Right renal pelvis (tissue), 4 donors: ENCODE measurements around the gene LTB. TPM values are rescaled to one million over a fixed set of nuclear protein-coding genes. Genes with fewer than 3 reads are reported as not detected.
"Not testable (repeated sequence)": the region's sequence is repeated elsewhere in the genome, so short reads cannot be mapped to it uniquely, and the experiment has no call there.

ENCODE experiments used
- DNase-seq, 4 donors: peaks; one replicate each; pipeline ENCODE4 v3.0.0-alpha.2; 2013; ENCODE audit warnings: low read depth in 4 of 4, low spot score in 3 of 4, missing footprints in 1 of 4
- polyA plus RNA-seq, 4 donors: library from polyadenylated mRNA; unstranded; fragments of 120-200 nt; gene quantifications; one replicate each; pipeline ENCODE4 v1.2.1, GENCODE V29; 2013; ENCODE audit not compliant: insufficient read length in 4 of 4

LTB gene
- polyA plus RNA-seq, 4 donors, result 1.0 to 2.3 (median 1.2) TPM

DNA sequence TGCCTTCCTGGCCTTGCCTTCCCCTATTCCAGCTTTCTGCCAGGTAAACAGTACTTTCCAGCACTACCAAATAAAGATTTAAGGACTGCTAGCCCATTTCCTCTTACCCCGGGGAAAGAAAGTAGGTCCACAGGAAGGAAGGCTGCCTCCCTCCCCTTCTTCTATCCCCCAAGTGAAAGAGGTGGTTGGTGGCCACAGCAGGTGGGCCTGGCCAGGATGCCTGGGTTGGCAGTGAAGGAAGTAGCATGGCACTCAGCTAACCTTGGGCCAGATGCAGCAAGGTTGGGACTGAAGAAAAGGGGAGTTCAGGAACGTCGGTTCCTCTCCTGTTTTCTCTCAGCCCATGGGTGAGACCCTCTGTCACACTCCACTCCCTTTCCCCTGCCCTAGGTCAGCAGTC lies 25.9 kb downstream of the LTB start:
- no peak for DNase-seq

DNA sequence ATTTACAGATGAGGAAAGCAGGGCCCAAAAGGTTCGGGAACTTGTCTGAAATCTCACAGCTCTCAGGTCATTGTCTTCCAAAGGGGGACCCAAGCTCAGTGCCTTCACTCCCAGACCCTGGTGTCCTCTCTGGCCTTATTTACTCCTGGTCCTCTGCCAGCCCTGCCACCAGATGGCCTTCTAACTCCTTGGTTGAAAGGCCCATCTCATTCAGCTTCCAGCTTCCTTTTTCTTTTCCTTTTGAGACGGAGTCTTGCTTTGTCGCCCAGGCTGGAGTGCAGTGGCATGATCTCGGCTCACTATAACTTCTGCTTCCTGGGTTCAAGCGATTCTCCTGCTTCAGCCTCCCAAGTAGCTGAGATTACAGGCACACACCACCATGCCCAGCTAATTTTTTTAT lies 30.9 kb downstream of the LTB start:
- DNase-seq, result not testable (repeated sequence)

DNA sequence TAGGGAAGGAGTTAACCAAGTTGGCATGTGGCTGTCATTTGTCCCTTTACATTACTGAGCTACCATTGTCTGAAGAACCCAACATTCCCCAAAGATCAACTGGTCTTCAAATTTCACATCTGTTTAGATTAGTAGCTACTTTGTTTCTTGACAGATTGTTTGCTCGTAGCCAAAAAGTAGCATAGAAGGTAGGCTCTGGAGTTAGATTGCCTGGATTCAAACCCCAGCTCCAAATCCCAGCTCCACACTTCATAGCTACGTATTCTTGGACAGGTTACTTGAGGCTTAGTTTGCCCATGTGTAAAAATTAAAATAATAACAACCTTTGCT lies 33.7 kb downstream of the LTB start:
- DNase-seq, result no peak

DNA sequence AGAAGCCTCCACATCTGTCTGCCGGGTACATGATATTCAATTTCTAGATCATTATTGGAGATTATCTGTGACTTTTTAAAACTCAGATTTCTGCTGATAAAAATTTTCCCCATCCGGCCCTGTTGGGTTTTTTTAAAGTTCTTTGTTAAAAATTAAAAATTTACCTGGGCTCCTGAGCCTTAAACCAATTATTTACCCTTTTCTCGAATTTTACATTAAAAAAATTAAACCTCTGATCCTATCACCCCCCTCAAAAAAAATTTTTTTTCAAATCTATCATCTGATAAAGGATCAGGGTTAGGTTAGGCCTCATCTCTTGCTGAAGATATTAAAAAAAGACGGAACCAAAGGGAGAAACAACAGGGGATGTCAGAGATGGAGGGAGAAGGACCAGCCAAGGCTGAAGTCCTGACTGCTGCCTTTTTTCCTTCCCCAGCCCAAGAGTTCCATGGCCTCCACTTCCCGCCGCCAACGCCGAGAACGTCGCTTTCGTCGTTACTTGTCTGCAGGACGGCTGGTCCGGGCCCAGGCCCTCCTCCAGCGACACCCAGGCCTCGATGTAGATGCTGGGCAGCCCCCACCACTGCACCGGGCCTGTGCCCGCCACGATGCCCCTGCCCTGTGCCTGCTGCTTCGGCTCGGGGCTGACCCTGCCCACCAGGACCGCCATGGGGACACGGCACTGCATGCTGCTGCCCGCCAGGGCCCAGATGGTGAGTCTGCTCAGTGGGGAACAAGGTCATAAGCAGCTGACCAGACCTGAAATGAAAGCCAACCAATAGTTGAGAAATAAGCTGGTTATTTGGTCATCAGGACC lies 34.3 kb downstream of the LTB start:
- DNase-seq, result no peak

DNA sequence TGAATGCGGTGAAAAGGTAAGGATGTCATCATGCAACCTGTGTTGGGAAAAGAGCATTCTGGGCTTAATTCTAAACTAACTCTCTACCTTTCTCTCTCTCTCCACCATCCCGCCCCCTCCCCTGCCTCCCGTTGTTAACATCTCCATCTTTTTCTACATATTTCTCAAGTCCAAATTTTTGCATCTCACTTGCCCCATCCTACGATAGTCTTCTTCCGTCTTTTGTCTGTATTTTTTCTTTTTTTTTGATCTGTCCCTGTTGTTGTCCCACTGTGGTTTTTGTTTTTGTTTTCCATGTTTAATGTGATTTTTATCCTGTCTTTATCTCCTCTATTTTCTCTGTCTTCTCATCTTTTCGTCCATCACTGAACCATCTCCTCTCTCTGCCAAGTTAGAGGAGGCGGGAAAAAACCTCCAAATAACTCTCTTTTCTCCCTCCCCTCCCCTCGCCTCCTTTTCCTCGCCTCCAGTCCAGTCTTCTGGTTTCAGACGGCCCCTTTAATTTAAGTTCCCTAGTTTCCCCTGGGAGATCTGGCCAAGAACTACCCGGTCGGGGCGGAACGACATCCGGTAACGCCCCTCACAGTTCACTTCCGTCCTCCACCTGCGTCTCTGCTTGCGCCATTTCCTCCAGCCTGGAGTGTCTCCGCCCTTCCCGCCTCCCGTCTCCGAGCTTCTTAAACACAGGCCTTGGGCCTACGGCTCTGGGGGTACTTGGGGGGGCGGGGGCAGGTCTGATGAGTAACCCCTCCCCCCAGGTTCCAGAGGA lies 35.1 kb downstream of the LTB start, which contains the start of gene NFKBIL1:
Gene NFKBIL1 (plus strand): TSS at position 651 of the 769 bp plus-strand sequence. CDS start 87 bp downstream, at position 738.
- peak; percentile 92 to 95 (median 94) for DNase-seq

DNA sequence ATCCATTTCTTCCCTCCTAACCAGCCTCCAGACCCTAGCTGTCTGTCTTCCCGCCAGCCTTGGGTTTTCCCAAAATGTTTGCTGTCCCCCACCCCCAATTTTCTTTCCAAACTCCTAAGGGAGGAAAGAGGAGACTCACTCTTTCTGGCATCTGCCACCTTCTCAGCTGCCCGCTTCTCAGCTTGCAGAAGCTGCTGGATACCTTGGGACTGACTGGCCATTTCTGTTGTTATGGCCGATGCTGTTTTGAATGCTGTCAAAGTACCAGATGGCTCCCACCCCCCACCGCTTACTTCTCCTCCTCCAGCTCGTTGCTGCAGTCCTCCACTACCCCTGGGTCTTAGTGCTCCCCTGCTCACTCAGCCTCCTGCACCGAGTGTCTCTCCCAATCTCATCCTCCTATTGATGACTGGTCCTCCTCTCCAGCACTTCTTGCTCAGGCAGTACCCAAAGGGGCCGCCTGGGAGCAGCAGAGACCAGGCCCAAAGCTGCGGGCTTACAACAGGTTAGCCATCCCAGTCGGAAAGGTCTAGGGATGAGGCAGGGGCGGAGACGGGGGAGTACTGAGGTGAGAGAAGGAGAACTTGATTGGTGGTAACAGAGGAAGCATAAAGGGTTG lies 35.8 kb downstream of the LTB start, which contains the start of gene ATP6V1G2:
Gene ATP6V1G2 (minus strand): TSS at position 270 of the 619 bp plus-strand sequence. CDS start 49 bp downstream, at position 221.
- DNase-seq, result peak; percentile 75 to 84 (median 79)

DNA sequence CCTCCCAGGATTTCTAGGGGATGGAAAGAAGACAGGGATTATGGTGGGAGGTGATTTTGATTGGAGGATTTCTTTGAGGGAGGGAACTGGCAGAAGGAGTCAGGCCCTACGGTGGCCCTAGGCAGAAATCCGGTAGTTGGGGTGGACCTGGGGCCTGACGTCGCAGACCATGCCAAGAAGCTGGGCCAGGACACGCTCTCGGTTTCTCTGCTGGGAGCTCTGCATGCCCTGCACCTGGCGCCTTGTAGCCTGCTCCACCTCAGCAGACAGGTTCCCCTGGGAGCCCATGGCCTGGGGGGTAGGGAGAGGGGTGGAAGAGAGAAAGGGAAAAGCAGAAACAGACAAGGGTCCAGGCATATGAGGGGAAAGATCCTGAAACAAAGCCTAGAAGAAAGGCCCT lies 36.9 kb downstream of the LTB start:
- DNase-seq, result no peak

DNA sequence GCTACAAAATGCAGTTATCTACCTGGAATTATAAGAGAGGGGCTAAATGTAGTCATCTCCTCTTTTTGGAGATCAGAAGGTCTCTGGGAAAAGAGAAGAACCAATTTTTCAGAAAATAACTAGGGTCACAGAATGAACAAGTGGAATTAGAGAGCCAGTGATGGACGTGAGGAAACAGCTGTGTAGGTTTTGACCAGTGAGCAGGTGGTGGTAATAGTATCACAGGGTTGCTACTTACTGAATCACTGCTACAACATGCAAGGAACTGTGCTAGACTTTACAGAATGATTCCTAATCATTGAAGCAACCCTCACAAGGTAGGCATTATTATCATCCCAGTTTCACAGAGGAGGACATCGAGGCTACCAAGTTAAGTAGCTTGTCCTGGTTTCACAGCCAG lies 37.5 kb downstream of the LTB start:
- DNase-seq, result no peak

DNA sequence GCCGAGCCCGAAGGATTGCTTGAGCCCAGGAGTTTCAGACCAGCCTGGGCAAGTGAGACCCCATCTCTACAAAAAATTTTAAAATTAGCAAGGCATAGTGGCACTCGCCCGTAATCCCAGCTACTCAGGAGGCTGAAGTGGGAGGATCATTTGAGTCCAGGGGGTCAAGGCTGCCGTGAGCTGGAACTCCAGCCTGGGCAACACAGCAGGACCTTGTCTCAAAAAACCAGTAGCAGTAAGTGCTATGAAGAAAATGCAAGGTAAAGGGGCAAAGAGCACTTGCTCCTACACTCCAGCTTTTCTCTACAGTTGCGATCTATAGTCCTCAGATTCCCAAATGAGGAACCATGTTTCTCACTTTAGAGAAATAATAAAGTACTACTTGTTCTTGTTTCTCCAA lies 38.6 kb downstream of the LTB start:
- DNase-seq, result no peak

DNA sequence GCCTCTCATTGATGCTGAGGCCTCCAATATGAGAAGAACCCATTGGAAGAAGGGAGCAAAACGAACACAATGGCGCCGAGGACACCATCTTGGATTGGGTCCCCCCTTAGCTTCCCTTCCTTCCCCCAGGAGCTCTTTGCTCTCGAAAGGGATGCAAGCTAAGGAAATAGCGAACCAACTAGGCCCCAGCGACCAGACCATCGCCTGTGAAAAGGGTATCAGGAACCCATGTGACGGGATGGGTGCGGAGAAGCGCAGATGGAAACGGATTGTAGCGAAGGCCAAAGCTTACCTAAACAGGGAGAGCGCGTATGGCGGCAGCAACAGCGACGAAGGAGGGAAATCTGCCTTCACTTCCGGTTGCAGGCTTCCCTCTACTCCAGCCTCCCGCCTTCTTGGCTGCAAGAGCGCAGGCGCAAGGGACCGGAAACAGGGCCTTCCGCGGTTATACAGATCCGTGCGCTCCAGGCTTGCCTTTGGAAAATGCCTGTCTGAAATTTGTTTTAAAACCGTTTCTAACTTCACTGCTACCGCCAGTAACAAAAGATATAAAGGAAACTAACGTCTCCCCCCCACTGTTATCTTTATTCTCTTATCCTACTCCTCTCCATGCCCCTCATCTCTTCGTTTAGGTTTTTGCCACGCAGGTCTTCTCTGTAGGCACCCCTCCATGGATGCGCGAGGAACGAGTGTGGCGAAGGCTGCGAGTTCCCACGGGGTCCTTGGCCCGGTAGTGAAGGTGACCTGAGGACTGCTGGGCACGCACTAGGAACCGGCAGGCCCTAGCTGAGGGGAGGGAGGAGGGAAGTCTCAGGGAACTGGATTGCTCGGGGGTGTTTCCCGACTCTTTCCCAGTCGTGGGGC lies 40.3 kb downstream of the LTB start, which contains the start of gene DDX39B:
Gene DDX39B (minus strand): TSS at position 346 of the 864 bp plus-strand sequence. CDS start 1,471 bp downstream, outside the sequence.
- DNase-seq, result peak; percentile 95 to 97 (median 96)

DNA sequence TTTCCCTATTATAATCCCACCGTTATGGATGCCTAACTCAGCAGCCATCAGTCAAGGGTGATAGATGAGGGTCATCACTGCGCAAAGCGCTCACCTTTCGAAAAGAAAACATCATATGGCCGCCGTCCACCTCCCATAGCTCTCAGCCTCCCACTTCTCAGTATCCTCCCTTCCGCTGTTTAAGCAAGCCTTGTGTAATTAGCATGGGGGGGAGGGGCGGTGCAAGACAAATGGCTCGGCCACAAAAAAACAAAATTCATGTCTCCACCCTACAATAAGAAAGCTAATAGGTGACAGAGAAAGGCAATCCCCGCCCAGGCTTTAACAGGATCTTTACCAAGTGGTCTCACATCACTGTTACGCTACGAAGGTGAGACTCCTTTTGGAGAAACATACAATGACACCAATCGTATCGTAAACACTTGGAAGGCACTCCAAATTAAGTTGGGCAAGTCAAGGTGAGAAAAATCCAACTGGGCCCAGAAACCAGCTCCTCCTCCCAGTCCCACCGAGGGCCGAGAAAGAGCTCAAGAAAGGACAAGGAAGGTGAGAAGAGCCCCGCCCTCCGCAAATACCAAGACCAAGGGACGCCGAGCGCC lies 41.1 kb downstream of the LTB start:
- peak in 2 of 4 donors; percentile 29 to 41 for DNase-seq

DNA sequence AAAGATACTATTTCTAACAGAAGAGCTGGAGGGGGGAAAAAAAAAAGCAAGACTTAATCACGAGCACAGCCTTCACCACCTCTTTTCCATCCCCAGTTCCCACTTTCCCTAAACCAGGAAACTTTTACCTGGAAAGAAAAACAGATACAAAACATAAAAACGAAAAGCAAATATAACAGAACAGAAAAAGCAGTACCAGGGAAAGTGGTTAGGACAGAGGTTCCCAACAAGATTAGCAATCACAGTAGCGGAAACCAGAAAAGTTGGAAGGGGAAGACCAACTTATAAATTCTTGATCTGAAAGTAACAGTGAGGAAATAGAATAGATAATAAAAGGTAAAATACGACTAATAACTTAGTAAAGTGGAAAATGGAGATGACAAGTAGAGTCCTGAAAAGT lies 41.6 kb downstream of the LTB start:
- DNase-seq, result no peak

DNA sequence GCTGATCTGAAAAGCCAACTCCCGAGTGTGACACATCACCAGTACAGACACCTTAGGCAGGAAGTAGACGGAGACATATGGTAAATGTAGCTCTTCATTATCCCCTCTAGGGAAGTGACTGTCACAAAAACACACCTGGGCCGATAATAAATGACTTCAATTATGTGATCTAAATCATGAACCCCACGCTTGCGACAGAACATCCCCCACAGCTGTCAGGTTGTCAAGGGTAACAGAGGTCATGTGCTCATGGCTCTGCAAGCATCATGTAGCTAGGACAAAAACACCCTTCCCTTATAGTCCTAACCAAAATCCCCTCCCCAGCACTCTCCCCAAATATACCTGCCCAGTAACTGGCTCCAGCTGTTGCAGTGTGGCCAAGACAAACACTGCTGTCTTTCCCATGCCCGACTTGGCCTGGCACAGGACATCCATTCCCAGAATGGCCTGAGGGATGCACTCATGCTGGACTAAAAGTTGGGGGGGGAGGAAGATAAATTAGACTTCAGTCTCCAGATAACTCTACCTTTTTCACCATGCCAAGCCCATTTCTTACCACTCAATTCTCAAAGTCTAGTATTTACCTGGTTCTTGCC lies 43.3 kb downstream of the LTB start:
- DNase-seq, result no peak

DNA sequence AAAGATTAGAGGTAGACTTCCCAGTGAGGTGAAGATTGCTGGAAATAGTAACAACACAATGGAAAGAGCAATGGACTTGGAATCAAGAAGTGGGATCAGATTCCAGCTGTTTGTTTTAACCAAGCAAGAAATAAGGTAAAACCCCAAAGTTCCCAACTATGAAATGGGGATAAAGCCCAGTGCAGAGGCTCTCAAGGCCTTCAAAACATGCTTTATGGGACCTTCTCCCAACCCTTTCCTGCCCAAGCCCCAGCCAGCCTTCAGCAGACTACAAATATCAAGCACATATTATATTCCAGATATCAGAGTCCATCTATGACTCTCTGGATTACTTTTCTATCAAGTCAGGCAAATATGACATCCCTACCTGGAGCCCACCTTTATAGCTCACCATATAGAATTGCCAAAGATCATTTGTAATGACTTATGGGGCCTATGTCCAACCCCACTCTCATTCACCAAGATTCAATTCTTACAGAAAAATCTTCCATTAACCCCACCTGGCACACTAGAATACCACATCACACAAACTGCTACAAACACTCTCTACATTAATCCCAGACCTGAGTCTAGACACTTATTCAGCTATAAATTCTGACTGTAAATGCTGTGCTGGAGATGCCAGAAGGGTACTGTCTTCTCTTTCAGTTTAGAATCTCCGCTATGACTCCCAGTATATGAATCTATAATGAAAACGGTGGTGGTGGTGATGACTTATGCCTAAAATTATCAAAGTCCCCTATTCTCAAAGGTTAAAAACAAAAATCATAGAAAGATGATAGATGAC lies 46.5 kb downstream of the LTB start:
- no peak for DNase-seq

DNA sequence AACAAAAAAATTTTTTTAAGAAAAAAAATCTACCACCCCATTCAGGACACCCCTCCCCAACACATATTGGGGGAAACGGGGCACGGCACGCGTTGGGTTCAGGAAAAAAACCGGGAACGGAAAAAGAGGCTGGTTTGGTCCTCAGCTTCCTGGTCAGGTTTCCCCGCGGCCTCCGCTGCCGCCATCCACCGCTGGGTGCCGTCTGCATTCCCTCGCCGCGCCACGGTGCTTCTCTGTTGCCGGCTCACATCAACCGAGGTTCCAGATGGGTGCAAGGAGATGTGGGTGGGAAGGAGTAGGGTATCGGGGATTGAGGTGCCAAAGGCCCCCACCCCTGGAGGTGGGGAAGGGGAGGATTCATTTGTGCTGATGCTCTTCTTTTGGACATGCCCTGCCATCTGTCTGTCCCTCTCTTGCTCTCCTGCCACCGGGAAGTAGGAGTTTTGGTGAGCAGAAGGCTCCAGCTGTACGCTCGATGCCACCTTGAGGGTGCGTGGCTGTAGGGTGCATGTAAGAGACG lies 47.6 kb downstream of the LTB start:
- no peak for DNase-seq

DNA sequence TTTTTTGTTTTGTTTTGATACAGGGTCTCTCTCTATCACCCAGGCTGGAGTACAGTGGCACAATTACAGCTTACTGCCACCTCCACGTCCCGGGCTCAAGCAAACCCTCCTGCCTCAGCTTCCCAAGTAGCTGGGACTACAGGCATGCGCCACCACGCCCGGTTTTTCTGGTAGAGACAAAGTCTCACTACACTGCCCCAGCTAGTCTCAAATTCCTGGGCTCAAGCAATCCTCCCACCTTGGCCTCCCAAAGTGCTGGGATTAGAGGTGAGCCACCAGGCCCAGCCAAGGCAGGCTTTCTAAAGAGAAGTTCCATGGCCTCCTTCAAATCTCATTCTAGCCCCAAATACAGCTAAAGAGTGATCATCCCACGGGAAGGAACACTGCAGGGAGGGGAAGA lies 48.2 kb downstream of the LTB start:
- DNase-seq, result no peak

DNA sequence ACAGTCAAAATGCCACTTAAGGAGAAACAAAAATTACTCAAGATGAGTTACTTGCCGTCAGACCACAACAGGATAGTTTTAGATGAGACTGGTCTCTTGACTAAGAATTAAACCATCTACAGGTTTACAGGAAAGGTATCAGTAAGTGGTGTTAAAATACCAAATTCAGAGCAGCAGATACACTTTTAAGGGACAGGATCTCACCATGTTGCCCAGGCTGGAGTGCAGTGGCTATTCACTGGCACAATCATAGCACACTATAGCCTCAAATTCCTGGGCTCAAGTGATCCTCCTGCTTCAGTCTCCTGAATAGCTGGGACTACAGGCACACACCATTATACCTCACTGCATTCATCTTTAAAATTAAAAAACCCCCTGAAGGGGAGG lies 48.8 kb downstream of the LTB start:
- no peak for DNase-seq

DNA sequence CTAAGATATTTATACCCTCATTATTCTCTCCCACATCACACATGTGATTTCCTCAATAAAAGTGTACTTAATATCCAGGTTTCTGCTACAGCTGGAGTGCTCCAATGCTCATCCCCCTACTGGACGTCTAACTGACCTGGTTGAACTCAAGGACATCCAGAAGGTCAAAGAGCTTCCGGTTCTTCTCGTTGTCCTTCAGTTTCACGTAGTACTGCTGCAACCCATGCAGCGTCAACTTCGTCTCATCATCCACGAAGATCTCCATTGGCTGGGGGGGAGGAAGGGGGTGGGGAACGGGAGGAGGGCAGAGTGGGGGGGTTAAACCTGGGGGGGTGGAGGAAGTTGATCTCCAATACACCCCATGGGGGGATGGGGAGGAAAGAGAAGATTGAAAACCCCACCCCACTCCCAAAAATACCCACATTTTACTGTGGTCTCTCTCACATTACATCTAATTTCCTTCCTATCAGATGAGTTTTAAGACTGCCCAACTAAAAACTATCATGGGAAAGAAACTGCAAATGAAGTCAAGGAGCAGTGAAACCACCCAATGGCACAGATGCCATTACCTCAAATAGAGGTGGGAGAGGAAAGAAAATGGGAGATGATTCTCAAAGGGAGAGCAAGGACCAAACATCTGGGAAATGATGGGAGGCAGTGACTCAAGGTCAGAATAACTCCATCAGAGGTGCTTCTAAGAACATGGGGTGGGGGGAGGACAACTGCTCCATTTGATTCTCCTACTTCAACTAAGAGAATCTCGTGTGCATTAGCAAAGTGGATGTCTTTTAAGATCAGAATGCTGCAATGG lies 49.4 kb downstream of the LTB start:
- DNase-seq, result no peak
